ENCODE data around the gene SYCP2. TPM values are rescaled to one million over a fixed set of nuclear protein-coding genes. Genes with fewer than 3 reads are reported as not detected.

Gene SYCP2
- total and polyA plus RNA-seq, 4 donors: 1.0 to 6.7 (median 2.5) TPM

GRCh38 chr20:59821788-59822187, 111.6 kb downstream of the SYCP2 start:
- WGBS, 2 donors: 80 to 82% methylated on average over 13 to 19 of the region's 19 CpGs

GRCh38 chr20:59821201-59821600, 112.2 kb downstream of the SYCP2 start:
- Histone ChIP-seq H3K27me3 (ENCODE audit: control insufficient read depth in 3 of 3, insufficient read depth in 3 of 3, low read length in 2 of 3) (no peaks in the 10 kb centered on the region), H3K9me3 (ENCODE audit: control insufficient read depth in 4 of 4, insufficient read depth in 3 of 4, low read length in 3 of 4) (peaks cover 0 to 2% (median 0%) of the 10 kb centered on the region in 4 donors), H3K9ac (ENCODE audit: insufficient read depth in 1 of 2, low read length in 2 of 2) (no peak overlapping the region), H3K36me3 (ENCODE audit: control insufficient read depth in 4 of 4, insufficient read depth in 4 of 4, low read length in 4 of 4) (no peaks in the 10 kb centered on the region), H3K4me3 (no peak overlapping the region), H3K27ac (ENCODE audit: low read depth in 1 of 2, low read length in 1 of 2) (no peak overlapping the region), H3K4me1 (ENCODE audit: control insufficient read depth in 5 of 5, insufficient read depth in 5 of 5, low read length in 5 of 5) (peaks cover 0 to 2% (median 0%) of the 10 kb centered on the region in 5 donors)
- no peak for TF ChIP-seq CTCF (IDR thresholded peaks at IDR 0.05; ENCODE audit: control extremely low read depth, extremely low read depth)
- ATAC-seq (ENCODE audit: insufficient read depth, low FRiP score) (no peak), DNase-seq (peak in 1 of 3 donors; percentile 7)
- 95% methylated on average over 7 of the region's 7 CpGs for WGBS, 2 donors

More at GRCh38 chr20:59821788-59822187, 111.6 kb downstream of the SYCP2 start:
- no peak overlapping the region for H3K9ac ChIP-seq (ENCODE audit: insufficient read depth in 1 of 2, low read length in 2 of 2)
- ATAC-seq (ENCODE audit: insufficient read depth, low FRiP score): no peak
- H3K27me3 ChIP-seq (ENCODE audit: control insufficient read depth in 3 of 3, insufficient read depth in 3 of 3, low read length in 2 of 3): no peaks in the 10 kb centered on the region
- H3K4me3 ChIP-seq: no peak overlapping the region
- no peaks in the 10 kb centered on the region for H3K36me3 ChIP-seq (ENCODE audit: control insufficient read depth in 4 of 4, insufficient read depth in 4 of 4, low read length in 4 of 4)
- H3K27ac ChIP-seq (ENCODE audit: low read depth in 1 of 2, low read length in 1 of 2): no peak overlapping the region
- no peak for TF ChIP-seq CTCF (IDR thresholded peaks at IDR 0.05; ENCODE audit: control extremely low read depth, extremely low read depth)
- DNase-seq: peak in 1 of 3 donors; percentile 4
- H3K4me1 ChIP-seq (ENCODE audit: control insufficient read depth in 5 of 5, insufficient read depth in 5 of 5, low read length in 5 of 5): peaks cover 0 to 6% (median 0%) of the 10 kb centered on the region in 5 donors
- H3K9me3 ChIP-seq (ENCODE audit: control insufficient read depth in 4 of 4, insufficient read depth in 3 of 4, low read length in 3 of 4): peaks cover 0 to 2% (median 0%) of the 10 kb centered on the region in 4 donors

DNA sequence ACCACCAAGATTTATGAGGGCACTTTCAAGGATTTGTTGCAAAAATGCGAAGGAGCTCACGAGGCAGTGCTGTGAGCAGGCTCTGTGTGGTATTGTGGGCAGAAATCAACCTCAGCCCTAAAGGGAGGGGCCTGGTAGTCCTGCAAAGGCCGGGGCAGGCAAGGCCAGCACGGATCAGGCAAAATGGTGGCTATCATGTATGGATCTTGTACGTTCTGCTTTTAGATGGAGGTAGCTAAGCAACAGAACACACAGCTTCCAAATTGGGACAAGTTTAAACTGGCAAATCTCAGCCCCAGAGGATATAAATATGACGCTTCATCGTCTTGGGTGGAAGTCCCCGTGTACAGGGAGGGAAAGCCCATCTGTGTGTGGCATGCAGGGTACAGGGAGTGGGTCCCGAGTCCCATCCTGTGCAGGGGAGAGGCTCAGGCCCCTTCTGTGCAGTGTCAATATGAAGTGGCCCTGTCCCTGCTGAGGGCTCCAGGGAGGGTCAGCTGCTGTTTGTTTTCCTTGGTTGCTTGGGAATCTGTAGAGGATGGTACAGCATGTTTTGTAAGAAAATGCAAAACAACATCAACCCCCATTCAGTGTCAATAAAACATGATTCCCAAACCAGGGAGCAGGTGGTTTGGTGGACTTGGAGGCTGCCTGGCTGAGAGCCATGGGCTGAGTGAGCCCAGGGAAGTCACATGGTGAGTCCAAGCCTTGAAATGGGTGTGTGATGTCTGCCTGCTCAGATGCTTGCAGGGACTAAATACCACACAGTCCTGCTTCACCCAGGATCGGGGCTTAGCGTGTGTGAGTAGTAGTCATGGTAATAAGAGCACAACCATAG, 113.0 kb downstream of the SYCP2 start:
- Histone ChIP-seq H3K9ac (ENCODE audit: insufficient read depth in 1 of 2, low read length in 2 of 2) (no peak overlapping the region), H3K4me3 (no peak overlapping the region), H3K27ac (ENCODE audit: low read depth in 1 of 2, low read length in 1 of 2) (no peak overlapping the region), H3K9me3 (ENCODE audit: control insufficient read depth in 4 of 4, insufficient read depth in 3 of 4, low read length in 3 of 4) (peaks cover 0 to 2% (median 0%) of the 10 kb centered on the region in 4 donors), H3K36me3 (ENCODE audit: control insufficient read depth in 4 of 4, insufficient read depth in 4 of 4, low read length in 4 of 4) (no peaks in the 10 kb centered on the region), H3K27me3 (ENCODE audit: control insufficient read depth in 3 of 3, insufficient read depth in 3 of 3, low read length in 2 of 3) (no peaks in the 10 kb centered on the region), H3K4me1 (ENCODE audit: control insufficient read depth in 5 of 5, insufficient read depth in 5 of 5, low read length in 5 of 5) (peaks cover 0 to 2% (median 0%) of the 10 kb centered on the region in 5 donors)
- no peak for TF ChIP-seq CTCF (IDR thresholded peaks at IDR 0.05; ENCODE audit: control extremely low read depth, extremely low read depth)
- WGBS, 2 donors: 74 to 83% methylated on average over 11 of the region's 11 CpGs
- ATAC-seq (ENCODE audit: insufficient read depth, low FRiP score): no peak
- peak; percentile 15 to 38 (median 23) for DNase-seq
